Hypothalamus (tissue), 51 donors: ENCODE results near the gene STYX.
A peak's percentile ranks its signal among the peaks of the same experiment; 100 is the strongest.

Experiments
- DNase-seq, 51 donors: peaks; one replicate each; lab custom pipeline; 2025; lab: John Stamatoyannopoulos, UW

The STYX gene

DNA sequence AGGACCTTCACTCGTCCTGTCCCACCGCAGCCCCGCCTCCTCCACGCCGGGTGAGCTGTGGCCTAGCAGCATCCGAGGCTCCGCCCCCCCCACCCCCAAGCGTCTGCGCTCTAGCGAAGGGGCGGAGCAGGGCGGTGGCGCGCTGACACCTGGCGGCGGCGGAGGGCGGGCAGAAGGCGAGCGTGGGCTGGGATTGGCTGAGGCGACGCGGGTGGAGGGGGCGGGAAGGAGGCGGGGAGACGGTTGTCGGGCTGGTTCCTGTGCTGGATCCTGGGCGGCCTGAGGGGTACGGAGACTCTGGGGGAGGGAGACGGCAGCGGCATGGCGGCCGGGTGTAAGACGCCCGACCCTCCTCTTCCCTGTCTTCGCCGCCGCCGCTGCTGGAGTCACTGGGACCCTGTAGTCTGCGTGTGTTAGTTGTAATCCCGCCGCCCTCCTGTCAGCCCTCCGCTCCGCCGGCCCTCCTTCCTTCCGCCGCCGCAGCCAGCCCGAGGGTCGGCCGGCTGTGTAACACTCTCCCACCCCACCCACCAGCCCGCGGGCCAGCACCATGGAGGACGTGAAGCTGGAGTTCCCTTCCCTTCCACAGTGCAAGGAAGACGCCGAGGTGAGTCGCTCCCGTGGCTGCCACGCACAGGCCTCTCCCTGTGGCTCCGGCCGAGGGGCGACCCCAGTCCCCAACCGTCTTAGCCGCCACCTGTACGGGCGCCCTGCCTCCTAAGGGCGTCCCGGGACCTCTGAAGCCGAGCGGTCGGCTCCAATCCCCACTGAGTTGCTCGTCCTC, at the start of gene STYX:
Gene STYX (plus strand): TSS at position 242 of the 784 bp plus-strand sequence. CDS start 309 bp downstream, at position 551.
- DNase-seq = peak; percentile 50 to 98 (median 95)

- no peak for DNase-seq
These were observed 45.9 kb upstream of the STYX start for GRCh38 chr14:52683985-52684520.

DNA sequence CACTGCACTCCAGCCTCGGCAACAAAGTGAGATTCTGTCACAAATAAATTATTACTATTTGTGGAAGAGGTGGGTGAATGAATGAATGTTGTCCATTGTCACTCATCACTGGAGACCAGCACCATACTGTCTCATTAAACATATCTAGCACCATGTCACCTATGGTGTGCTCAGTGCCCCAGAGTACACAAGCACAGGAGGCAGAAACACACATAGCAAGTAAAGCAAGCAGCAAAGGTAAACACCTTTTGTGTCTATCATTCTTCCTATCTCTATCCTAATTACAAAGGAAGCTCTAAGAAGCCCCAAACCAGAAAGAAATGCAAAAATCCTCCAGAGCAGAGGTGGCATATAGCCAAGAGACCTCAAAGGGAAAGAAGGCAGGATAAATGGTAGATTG, 43.8 kb upstream of the STYX start:
- no peak for DNase-seq

GRCh38 chr14:52690983-52691760, 38.8 kb upstream of the STYX start:
- no peak for DNase-seq

- DNase-seq = no peak
These were observed 37.6 kb upstream of the STYX start for GRCh38 chr14:52692248-52692962.

DNA sequence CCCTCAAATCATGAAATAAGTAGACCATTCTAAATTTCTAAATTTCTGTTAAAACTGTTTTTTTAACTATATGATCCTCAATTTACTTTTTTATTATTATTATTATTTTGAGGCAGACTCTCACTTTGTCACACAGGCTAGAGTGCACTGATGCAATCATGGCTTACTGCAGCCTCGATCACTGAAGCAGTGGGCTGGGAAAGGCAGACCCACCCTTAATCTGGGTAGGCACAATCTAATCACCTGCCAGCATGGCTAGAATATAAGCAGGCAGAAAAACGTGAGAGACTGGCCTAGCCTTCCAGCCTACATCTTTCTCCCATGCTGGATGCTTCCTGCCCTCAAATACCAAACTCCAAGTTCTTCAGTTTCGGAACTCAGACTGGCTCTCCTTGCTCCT, 36.9 kb upstream of the STYX start:
- DNase-seq = no peak

- DNase-seq = no peak
These were observed 36.4 kb upstream of the STYX start for GRCh38 chr14:52693532-52693931.

- DNase-seq = peak in 24 of 51 donors; percentile 11 to 77 (median 42)
These were observed 35.0 kb upstream of the STYX start for GRCh38 chr14:52694761-52695480.

- DNase-seq = peak in 49 of 51 donors; percentile 9 to 86 (median 63)
These were observed 34.4 kb upstream of the STYX start, which contains the start of gene ERO1A for GRCh38 chr14:52695481-52696091. Gene ERO1A (minus strand): TSS chr14:52695558. CDS start chr14:52695481, 77 bp downstream.

DNA sequence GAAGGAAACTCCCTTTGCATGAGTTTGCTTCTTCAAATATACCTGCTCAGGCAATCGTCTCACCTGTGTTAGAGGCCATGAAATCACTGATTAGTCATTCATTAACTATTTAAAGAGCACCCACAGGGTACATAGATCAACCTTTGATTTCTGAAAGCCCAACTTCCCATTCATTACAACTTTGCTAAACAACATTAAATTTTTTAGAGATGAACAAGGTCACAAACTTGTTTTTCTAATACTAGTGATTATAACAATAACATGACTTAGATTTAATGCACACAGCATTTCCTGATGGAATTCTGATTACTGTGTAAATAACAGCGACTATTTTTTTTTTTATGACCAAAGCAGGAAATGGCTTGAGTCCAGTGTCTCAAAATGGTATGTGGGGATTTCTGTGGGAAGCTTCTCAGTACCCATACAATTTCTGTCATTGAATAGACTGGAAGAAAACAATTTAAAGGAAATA, 29.2 kb upstream of the STYX start:
- DNase-seq = no peak

DNA sequence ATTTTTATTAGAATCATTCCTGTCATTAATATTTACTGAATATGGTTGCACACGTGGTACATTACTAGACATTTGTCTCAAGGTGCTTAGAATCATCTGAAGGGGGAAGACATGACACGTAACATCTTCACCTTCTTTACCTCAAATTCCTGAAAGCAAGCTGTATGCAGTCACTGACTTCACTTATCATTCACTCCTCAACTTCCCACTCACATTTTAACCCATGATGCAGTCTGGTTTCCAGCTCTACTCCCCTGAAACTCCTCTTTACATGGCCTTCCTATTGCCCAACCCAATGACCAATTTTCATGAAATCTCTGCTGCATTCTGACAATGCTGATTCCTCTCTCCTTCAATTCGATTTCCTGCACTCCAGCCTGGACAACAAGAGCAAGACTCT, 28.7 kb upstream of the STYX start:
- DNase-seq = no peak

DNA sequence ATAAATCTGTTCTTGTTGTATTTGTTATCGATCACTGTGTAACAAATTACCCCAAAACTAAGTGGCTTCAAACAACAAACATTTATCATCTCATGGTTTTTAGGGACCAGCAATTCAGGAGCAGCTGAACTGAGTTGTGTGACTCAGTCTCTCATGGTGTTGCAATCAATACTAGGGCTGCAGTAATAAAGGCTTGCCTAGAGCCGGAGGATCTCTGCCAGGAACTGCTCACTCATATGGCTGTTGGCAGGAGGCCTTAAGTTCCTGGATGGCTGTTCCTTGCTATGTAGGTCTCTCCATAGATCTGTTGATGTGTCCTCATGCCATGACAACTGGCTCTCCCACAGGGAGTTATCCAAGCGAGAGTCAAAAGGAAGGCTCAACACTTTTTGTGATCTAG, 26.7 kb upstream of the STYX start:
- peak in 2 of 51 donors; percentile 4 to 22 for DNase-seq

DNA sequence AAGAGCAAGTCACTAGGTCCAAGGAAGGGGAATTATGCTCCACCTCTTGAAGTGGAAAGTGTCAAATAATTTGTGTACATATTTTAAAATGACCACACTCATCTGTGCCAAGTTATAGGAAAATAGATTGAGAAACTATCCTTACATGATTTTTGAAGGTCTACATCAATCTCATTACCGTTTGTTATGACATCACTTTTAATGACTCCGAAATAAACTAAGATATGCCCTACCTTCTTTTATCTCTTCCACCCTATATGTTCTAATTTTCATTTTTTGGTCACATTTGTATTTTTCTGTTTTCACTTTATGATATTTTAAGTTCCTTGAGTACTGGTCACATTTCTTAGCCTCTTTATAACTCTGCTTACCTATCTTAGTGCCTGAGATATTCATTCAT, 26.3 kb upstream of the STYX start:
- DNase-seq = no peak

DNA sequence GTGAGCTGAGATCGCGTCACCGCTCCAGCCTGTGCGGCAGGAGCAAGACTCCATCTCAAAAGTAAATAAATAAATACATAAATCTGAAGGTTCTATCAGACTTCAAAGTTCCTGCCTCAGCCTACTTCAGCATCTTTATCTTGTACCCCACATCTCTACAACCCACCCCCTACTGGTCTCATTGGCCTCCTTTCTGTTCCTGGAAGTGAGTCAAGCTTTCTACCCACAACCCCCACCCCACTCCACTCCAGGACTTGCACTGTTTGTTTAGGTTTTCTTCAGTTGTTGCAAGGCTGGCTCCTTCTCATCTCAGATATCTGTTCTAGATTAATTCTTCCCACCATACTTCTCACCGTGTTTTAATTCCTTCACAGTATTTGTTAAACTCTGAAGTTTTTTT, 23.7 kb upstream of the STYX start:
- DNase-seq = no peak

DNA sequence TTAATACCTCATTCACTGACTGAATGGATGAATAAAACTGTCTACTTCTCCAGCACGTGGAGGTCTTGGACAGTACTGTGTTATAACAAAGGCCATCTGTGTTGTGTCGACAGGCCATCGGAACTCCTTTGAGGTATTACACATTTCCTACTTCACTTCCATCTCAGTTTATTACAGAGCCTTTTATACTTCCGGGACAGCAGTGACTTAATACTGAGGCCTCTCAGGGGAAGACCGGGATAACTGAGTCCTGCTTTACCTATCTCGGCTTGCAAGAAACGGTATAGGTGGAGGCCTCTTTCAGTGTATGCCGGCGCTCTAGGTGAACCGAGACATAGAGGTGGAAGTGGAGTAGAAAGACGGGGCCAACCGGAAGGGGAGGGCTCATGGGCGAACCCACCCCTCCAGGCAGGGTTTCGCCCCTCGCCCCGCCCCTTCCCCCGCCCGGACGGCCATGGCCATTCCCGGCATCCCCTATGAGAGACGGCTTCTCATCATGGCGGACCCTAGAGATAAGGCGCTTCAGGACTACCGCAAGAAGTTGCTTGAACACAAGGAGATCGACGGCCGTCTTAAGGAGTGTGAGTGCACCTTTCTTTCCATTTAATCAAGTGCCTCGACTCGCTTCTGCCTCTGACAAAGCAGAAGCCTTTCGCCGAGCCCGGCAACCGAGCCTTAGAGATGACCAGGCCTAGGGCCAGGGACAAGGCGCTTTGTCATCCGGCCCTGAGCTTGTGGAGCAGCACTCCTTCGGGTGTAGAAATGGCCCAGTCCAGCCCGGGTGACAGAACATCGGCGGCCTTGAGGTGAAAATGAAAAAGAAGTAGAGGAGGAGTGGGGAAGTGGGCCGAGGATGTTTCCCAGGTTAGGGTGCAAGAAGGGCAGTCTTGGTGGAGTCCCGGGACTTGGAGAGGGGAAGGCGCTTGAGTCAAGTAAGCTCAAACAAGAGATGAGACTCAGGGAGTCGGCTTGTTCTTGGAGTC, 23.0 kb upstream of the STYX start, which contains the start of gene PSMC6:
Gene PSMC6 (plus strand): TSS at position 477 of the 983 bp plus-strand sequence. CDS start 20 bp downstream, at position 497.
- DNase-seq = peak; percentile 35 to 97 (median 89)

DNA sequence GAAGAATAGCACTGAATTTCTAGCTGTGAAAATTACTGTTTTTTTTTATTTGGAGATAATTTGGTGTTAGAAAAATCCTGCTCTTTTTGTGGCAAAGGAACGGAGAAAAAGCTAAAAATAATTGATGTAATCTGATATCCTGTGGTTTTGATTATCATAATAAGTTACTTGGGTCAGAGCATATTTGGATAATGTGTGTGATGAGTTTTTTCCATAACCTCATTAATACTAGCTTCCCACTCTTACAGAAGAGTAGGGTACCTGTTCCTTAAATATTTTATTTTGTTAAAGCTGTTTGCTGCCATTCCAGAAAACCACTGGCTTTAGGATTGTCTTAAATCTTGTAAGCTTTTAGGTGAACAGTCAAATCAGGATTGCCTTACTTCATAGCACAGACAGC, 18.3 kb upstream of the STYX start:
- DNase-seq = no peak

GRCh38 chr14:52716155-52716554, 13.8 kb upstream of the STYX start:
- no peak for DNase-seq
